ENCODE measurements around the gene TMEM116. TPM values are rescaled to one million over a fixed set of nuclear protein-coding genes. Genes with fewer than 3 reads are reported as not detected.
"Not testable (repeated sequence)": the region's sequence is repeated elsewhere in the genome, so short reads cannot be mapped to it uniquely, and the experiment has no call there.

Gene TMEM116
- polyA plus RNA-seq, 1 donor (not counting 4 experiments of a cell fraction or from before 2014, with no cell fraction given), result 7.7 TPM

GRCh38 chr12:111950961-111951676 is 61.8 kb downstream of the TMEM116 start:
- H3K36me3 ChIP-seq (ENCODE audit: control insufficient read depth in 2 of 2, extremely low read depth in 1 of 2, insufficient read depth in 2 of 2, low read length in 2 of 2); DNase-seq (ENCODE audit: low read depth, low spot score); H3K27ac ChIP-seq (ENCODE audit: control insufficient read depth, insufficient read depth, low read length); H3K9ac ChIP-seq (ENCODE audit: control insufficient read depth, extremely low read depth, insufficient read depth, low read length); H3K4me2 ChIP-seq (ENCODE audit: control insufficient read depth, extremely low read depth, insufficient read depth, low read depth, low read length); H2AFZ ChIP-seq (ENCODE audit: control insufficient read depth, low read length); FAIRE-seq; H3K27me3 ChIP-seq (ENCODE audit: control insufficient read depth, extremely low read depth, insufficient read depth, low read length); dilution Hi-C loops (cut with MboI; ENCODE audit: extremely low pct_ligation_motif_present, low sequenced_read_pairs); H3K79me2 ChIP-seq (ENCODE audit: control insufficient read depth, insufficient read depth, low read length); H3K4me3 ChIP-seq (ENCODE audit: control insufficient read depth in 2 of 3, extremely low read depth in 1 of 3, insufficient read depth in 2 of 3, low read depth in 1 of 3, low read length in 3 of 3); H3K4me1 ChIP-seq (ENCODE audit: control insufficient read depth, extremely low read depth, insufficient read depth, low read length); H4K20me1 ChIP-seq (ENCODE audit: control insufficient read depth, extremely low read depth, insufficient read depth, low read length); H3K9me3 ChIP-seq (ENCODE audit: control insufficient read depth, low read depth, low read length); H3K9me1 ChIP-seq (ENCODE audit: control insufficient read depth, extremely low read depth, insufficient read depth, low read length): not testable (repeated sequence)

- H3K9me3 ChIP-seq (ENCODE audit: control insufficient read depth, low read depth, low read length), result no peaks in the 10 kb centered on the region
- dilution Hi-C loops (cut with MboI; ENCODE audit: extremely low pct_ligation_motif_present, low sequenced_read_pairs), result no loop called here
- H3K4me1 ChIP-seq (ENCODE audit: control insufficient read depth, extremely low read depth, insufficient read depth, low read length), result no peaks in the 10 kb centered on the region
- DNase-seq (ENCODE audit: low read depth, low spot score) (no peak), FAIRE-seq (no peak)
- no peaks in the 10 kb centered on the region for H3K9me1 ChIP-seq (ENCODE audit: control insufficient read depth, extremely low read depth, insufficient read depth, low read length)
- H3K36me3 ChIP-seq (ENCODE audit: control insufficient read depth in 2 of 2, extremely low read depth in 1 of 2, insufficient read depth in 2 of 2, low read length in 2 of 2), result no peaks in the 10 kb centered on the region
- H3K9ac ChIP-seq (ENCODE audit: control insufficient read depth, extremely low read depth, insufficient read depth, low read length), result no peak overlapping the region
- TF ChIP-seq, protein P1, sequence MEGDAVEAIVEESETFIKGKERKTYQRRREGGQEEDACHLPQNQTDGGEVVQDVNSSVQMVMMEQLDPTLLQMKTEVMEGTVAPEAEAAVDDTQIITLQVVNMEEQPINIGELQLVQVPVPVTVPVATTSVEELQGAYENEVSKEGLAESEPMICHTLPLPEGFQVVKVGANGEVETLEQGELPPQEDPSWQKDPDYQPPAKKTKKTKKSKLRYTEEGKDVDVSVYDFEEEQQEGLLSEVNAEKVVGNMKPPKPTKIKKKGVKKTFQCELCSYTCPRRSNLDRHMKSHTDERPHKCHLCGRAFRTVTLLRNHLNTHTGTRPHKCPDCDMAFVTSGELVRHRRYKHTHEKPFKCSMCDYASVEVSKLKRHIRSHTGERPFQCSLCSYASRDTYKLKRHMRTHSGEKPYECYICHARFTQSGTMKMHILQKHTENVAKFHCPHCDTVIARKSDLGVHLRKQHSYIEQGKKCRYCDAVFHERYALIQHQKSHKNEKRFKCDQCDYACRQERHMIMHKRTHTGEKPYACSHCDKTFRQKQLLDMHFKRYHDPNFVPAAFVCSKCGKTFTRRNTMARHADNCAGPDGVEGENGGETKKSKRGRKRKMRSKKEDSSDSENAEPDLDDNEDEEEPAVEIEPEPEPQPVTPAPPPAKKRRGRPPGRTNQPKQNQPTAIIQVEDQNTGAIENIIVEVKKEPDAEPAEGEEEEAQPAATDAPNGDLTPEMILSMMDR (optimal IDR thresholded peaks at IDR 0.05 in 1 of 3, IDR thresholded peaks at IDR 0.05 in 1 of 3, conservative IDR thresholded peaks at IDR 0.05 in 1 of 3; ENCODE audit: extremely low read depth in 1 of 3, insufficient read depth in 2 of 3, low read length in 3 of 3), result no peak
- no peak for TF ChIP-seq EZH2 (IDR thresholded peaks at IDR 0.05; ENCODE audit: low read length)
- no peak overlapping the region for H2AFZ ChIP-seq (ENCODE audit: control insufficient read depth, low read length)
- no peaks in the 10 kb centered on the region for H4K20me1 ChIP-seq (ENCODE audit: control insufficient read depth, extremely low read depth, insufficient read depth, low read length)
- H3K27ac ChIP-seq (ENCODE audit: control insufficient read depth, insufficient read depth, low read length), result no peak overlapping the region
- no peaks in the 10 kb centered on the region for H3K27me3 ChIP-seq (ENCODE audit: control insufficient read depth, extremely low read depth, insufficient read depth, low read length)
- no peak overlapping the region for H3K4me2 ChIP-seq (ENCODE audit: control insufficient read depth, extremely low read depth, insufficient read depth, low read depth, low read length)
- H3K4me3 ChIP-seq (ENCODE audit: control insufficient read depth in 2 of 3, extremely low read depth in 1 of 3, insufficient read depth in 2 of 3, low read depth in 1 of 3, low read length in 3 of 3), result no peak overlapping the region
- no peaks in the 10 kb centered on the region for H3K79me2 ChIP-seq (ENCODE audit: control insufficient read depth, insufficient read depth, low read length)
Measured at GRCh38 chr12:111943929-111944328, 69.0 kb downstream of the TMEM116 start.

DNA sequence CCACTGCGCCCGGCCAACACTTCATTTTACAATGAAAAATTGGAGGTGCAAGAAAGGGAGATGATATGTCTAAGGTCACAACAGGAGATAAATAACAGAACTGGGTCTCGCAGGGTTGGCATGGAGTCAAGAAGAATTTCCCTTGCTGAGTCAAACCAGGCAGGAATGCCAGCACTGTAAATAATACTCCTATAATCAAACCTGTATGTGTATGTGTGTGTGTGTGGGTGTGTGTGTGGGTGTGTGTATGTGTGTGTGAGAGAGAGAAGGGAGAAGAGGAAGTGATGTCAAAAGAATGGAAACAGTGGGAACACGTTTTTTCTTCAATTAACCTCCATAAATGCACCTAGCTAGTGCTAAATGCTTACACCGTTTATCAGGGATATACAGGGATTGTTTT is 70.4 kb downstream of the TMEM116 start:
- H4K20me1 ChIP-seq (ENCODE audit: control insufficient read depth, extremely low read depth, insufficient read depth, low read length), result no peaks in the 10 kb centered on the region
- no peaks in the 10 kb centered on the region for H3K27me3 ChIP-seq (ENCODE audit: control insufficient read depth, extremely low read depth, insufficient read depth, low read length)
- dilution Hi-C loops (cut with MboI; ENCODE audit: extremely low pct_ligation_motif_present, low sequenced_read_pairs), result no loop called here
- no peak for TF ChIP-seq EZH2 (IDR thresholded peaks at IDR 0.05; ENCODE audit: low read length)
- TF ChIP-seq, protein P1 (optimal IDR thresholded peaks at IDR 0.05 in 1 of 3, IDR thresholded peaks at IDR 0.05 in 1 of 3, conservative IDR thresholded peaks at IDR 0.05 in 1 of 3; ENCODE audit: extremely low read depth in 1 of 3, insufficient read depth in 2 of 3, low read length in 3 of 3), result no peak
- FAIRE-seq (no peak), DNase-seq (ENCODE audit: low read depth, low spot score) (peak; percentile 1)
- H3K79me2 ChIP-seq (ENCODE audit: control insufficient read depth, insufficient read depth, low read length), result no peaks in the 10 kb centered on the region
- no peaks in the 10 kb centered on the region for H3K4me1 ChIP-seq (ENCODE audit: control insufficient read depth, extremely low read depth, insufficient read depth, low read length)
- H3K9me3 ChIP-seq (ENCODE audit: control insufficient read depth, low read depth, low read length), result no peaks in the 10 kb centered on the region
- no peak overlapping the region for H3K4me2 ChIP-seq (ENCODE audit: control insufficient read depth, extremely low read depth, insufficient read depth, low read depth, low read length)
- H3K9me1 ChIP-seq (ENCODE audit: control insufficient read depth, extremely low read depth, insufficient read depth, low read length), result no peaks in the 10 kb centered on the region
- no peak overlapping the region for H2AFZ ChIP-seq (ENCODE audit: control insufficient read depth, low read length)
- H3K27ac ChIP-seq (ENCODE audit: control insufficient read depth, insufficient read depth, low read length), result no peak overlapping the region
- no peak overlapping the region for H3K9ac ChIP-seq (ENCODE audit: control insufficient read depth, extremely low read depth, insufficient read depth, low read length)
- H3K4me3 ChIP-seq (ENCODE audit: control insufficient read depth in 2 of 3, extremely low read depth in 1 of 3, insufficient read depth in 2 of 3, low read depth in 1 of 3, low read length in 3 of 3), result no peak overlapping the region
- H3K36me3 ChIP-seq (ENCODE audit: control insufficient read depth in 2 of 2, extremely low read depth in 1 of 2, insufficient read depth in 2 of 2, low read length in 2 of 2), result no peaks in the 10 kb centered on the region
